K562 (cell line): Measurements from ENCODE around the gene MPND. TPM values are rescaled to one million over a fixed set of nuclear protein-coding genes. Genes with fewer than 3 reads are reported as not detected.
A peak's percentile ranks its signal among the peaks of the same experiment; 100 is the strongest.

ENCODE experiments used
- CAMTA2 ChIP-seq: fragments of 250-450 bp; sonication (Bioruptor Pico); conservative IDR thresholded peaks from 2 replicates; pipeline ENCODE4 v1.5.1; 2022
- CHD1 ChIP-seq: fragments of 200-600 bp; sonication (generic); IDR thresholded peaks from one replicate; pipeline ENCODE4 v1.6.1; 2012; ENCODE audit warnings: mild to moderate bottlenecking, moderate library complexity, low read length, inconsistent platforms
- GMEB1 ChIP-seq: fragments of 250-450 bp; sonication (Bioruptor Pico); IDR thresholded peaks from 2 replicates; pipeline ENCODE4 v1.4.0; 2020; ENCODE audit warnings: mild to moderate bottlenecking
- ILK ChIP-seq: fragments of 450-650 bp; IDR thresholded peaks from 2 replicates; pipeline ENCODE4 v1.6.1; 2016; ENCODE audit warnings: missing genetic modification characterization, low read depth, mild to moderate bottlenecking, missing compliant biosample characterization, moderate library complexity, borderline replicate concordance
- MCM7 ChIP-seq, 2 experiments: fragments of 450-650 bp; IDR thresholded peaks; 2 replicates each; pipeline ENCODE4 v1.6.1; 2016 to 2018
- MIER1 ChIP-seq: fragments of 450-650 bp; IDR thresholded peaks from 2 replicates; pipeline ENCODE4 v1.6.1; 2016; ENCODE audit warnings: antibody characterized with exemption, mild to moderate bottlenecking, low read depth
- MTF1 ChIP-seq: fragments of 250-450 bp; sonication (Bioruptor Pico); IDR thresholded peaks from 2 replicates; pipeline ENCODE4 v1.9.0; 2021; ENCODE audit warnings: moderate library complexity, mild to moderate bottlenecking, inconsistent platforms, borderline replicate concordance
- NCOA2 ChIP-seq, 2 experiments: fragments of 450-650 bp; IDR thresholded peaks; 2 replicates each; pipeline ENCODE4 v1.6.1; 2018; ENCODE audit warnings: mild to moderate bottlenecking in 2 of 2, moderate library complexity in 1 of 2; ENCODE audit not compliant: partially characterized antibody in 2 of 2
- NR0B1 ChIP-seq: fragments of 450-650 bp; IDR thresholded peaks from one replicate; pipeline ENCODE4 v1.6.1; 2018; ENCODE audit warnings: mild to moderate bottlenecking, moderate library complexity; ENCODE audit not compliant: partially characterized antibody
- PRMT5 ChIP-seq: sonication (generic); formaldehyde crosslinking; IDR thresholded peaks from 2 replicates; pipeline ENCODE4 v1.5.0; 2020; ENCODE audit warnings: missing genetic modification reagents
- SMAD3 ChIP-seq: fragments of 450-650 bp; formaldehyde crosslinking; conservative IDR thresholded peaks from 2 replicates; pipeline ENCODE4 v1.4.0; 2020; ENCODE audit warnings: mild to moderate bottlenecking
- SRF ChIP-seq, 2 experiments: fragments of 250-450, 450-650 bp in 1 of 2; sonication (Bioruptor Pico) in 1 of 2; sonication (generic) in 1 of 2; formaldehyde crosslinking; IDR thresholded peaks; 2 replicates each; pipeline versions ENCODE4 v1.5.0 to v1.5.1; 2020 to 2022; ENCODE audit warnings: mild to moderate bottlenecking in 1 of 2, missing genetic modification reagents in 1 of 2
- ZBTB49 ChIP-seq: sonication (generic); formaldehyde crosslinking; IDR thresholded peaks from 2 replicates; pipeline ENCODE4 v1.8.0; 2022; ENCODE audit warnings: missing genetic modification reagents, mild to moderate bottlenecking, borderline replicate concordance
- ZKSCAN1 ChIP-seq: fragments of 150-350 bp; IDR thresholded peaks from 2 replicates; pipeline ENCODE4 v1.6.1; 2016; ENCODE audit warnings: low read depth, low read length
- ZMIZ1 ChIP-seq, 2 experiments: fragments of 150-350 bp in 1 of 2; IDR thresholded peaks; 2 replicates each; pipeline ENCODE4 v1.6.1; 2012 to 2016; ENCODE audit warnings: low read depth in 2 of 2, low read length in 2 of 2, mild to moderate bottlenecking in 1 of 2, moderate library complexity in 1 of 2
- ZNF316 ChIP-seq: fragments of 450-650 bp; IDR thresholded peaks from 2 replicates; pipeline ENCODE4 v1.6.1; 2016
- ZNF561 ChIP-seq: fragments of 450-650 bp; formaldehyde crosslinking; conservative IDR thresholded peaks from 2 replicates; pipeline ENCODE4 v1.4.0; 2020; ENCODE audit warnings: mild to moderate bottlenecking, moderate library complexity
- ZNF695 ChIP-seq: fragments of 450-650 bp; formaldehyde crosslinking; IDR thresholded peaks from 2 replicates; pipeline ENCODE4 v1.4.0; 2020; ENCODE audit warnings: mild to moderate bottlenecking, moderate library complexity
- ZZZ3 ChIP-seq: fragments of 450-650 bp; IDR thresholded peaks from 2 replicates; pipeline ENCODE4 v1.6.1; 2016; ENCODE audit warnings: antibody characterized with exemption, mild to moderate bottlenecking, moderate library complexity
- polyA plus RNA-seq, 8 experiments: library from polyadenylated mRNA; depleted of rRNA in 4 of 8; stranded (reverse) in 5 of 8; unstranded in 3 of 8; fragments of >200 nt; fragmentation: Nextera tagmentation in 2 of 8; fragmentation: Illumina TruSeq in 1 of 8; extraction: Ambion mirVana in 2 of 8; extraction: Trizol in 1 of 8; gene quantifications; 2 replicates each; pipeline versions ENCODE4 v1.2.1 to v1.2.3, GENCODE V29; 2011 to 2014; ENCODE audit warnings: inconsistent platforms in 1 of 8, missing spikeins in 1 of 8
- total RNA-seq, 7 experiments: library from RNA; depleted of rRNA in 6 of 7; stranded (reverse); fragments of >200 nt in 6 of 7; fragmentation: Illumina TruSeq in 2 of 7; extraction: Trizol in 2 of 7; gene quantifications; 2 replicates each; pipeline versions ENCODE4 v1.2.1 to v1.2.3, GENCODE V29; 2011 to 2021; ENCODE audit warnings: low replicate concordance in 1 of 7

MPND gene
- total and polyA plus RNA-seq, 9 of the 15 experiments (the other 6 are each of a cell fraction or from before 2014, with no cell fraction given): 0.25 to 14.0 (median 3.9) TPM

GRCh38 chr19:4400135-4400936 is 57.0 kb downstream of the MPND start, which contains the start of gene SH3GL1 (continued):
- TF ChIP-seq ZBTB49 (CRISPR knock-in tag) (no peak), CHD1 (peak; percentile 81), NCOA2 (IDR thresholded peaks at IDR 0.05; ENCODE audit: partially characterized antibody in 2 of 2) (no peak), ZNF561 (CRISPR knock-in tag) (no peak), ILK (no peak), ZNF695 (CRISPR knock-in tag) (no peak), MIER1 (no peak), MTF1 (CRISPR knock-in tag) (no peak), ZMIZ1 (IDR thresholded peaks at IDR 0.05; ENCODE audit: low read depth in 2 of 2, low read length in 2 of 2) (0 out of 4 replicates have a peak, but pooled peaks of 1 of the 2 experiments have one; percentile 37), CAMTA2 (CRISPR knock-in tag) (no peak), ZNF316 (0 out of 2 replicates have a peak, but pooled peaks have one; percentile 1), ZKSCAN1 (peak; percentile 74; the same call in 1 of the 2 replicates), SRF (CRISPR knock-in tag; IDR thresholded peaks at IDR 0.05) (peak in 1 of 2 experiments; percentile 88; a peak in 2 of 4 replicates), ZZZ3 (no peak), GMEB1 (CRISPR knock-in tag) (no peak), PRMT5 (CRISPR knock-in tag) (no peak), MCM7 (IDR thresholded peaks at IDR 0.05) (no peak), SMAD3 (CRISPR knock-in tag) (no peak), NR0B1 (no peak)
